ENCODE measurements around the gene ADAMTSL3. TPM values are rescaled to one million over a fixed set of nuclear protein-coding genes. Genes with fewer than 3 reads are reported as not detected.

ADAMTSL3 gene
- total RNA-seq, 6 experiments from 2014 or later = 7.5 to 28.7 (median 14.0) TPM

GRCh38 chr15:83786336-83786735, 132.4 kb downstream of the ADAMTSL3 start:
- Histone ChIP-seq H3K4me1 (no peaks in the 10 kb centered on the region), H3K9me3 (no peaks in the 10 kb centered on the region), H3K36me3 (no peaks in the 10 kb centered on the region), H3K27me3 (no peaks in the 10 kb centered on the region), H3K27ac (no peak overlapping the region), H3K4me3 (no peak overlapping the region)
- no peak for TF ChIP-seq POLR2A (IDR thresholded peaks at IDR 0.05)
- TF ChIP-seq, protein P1, sequence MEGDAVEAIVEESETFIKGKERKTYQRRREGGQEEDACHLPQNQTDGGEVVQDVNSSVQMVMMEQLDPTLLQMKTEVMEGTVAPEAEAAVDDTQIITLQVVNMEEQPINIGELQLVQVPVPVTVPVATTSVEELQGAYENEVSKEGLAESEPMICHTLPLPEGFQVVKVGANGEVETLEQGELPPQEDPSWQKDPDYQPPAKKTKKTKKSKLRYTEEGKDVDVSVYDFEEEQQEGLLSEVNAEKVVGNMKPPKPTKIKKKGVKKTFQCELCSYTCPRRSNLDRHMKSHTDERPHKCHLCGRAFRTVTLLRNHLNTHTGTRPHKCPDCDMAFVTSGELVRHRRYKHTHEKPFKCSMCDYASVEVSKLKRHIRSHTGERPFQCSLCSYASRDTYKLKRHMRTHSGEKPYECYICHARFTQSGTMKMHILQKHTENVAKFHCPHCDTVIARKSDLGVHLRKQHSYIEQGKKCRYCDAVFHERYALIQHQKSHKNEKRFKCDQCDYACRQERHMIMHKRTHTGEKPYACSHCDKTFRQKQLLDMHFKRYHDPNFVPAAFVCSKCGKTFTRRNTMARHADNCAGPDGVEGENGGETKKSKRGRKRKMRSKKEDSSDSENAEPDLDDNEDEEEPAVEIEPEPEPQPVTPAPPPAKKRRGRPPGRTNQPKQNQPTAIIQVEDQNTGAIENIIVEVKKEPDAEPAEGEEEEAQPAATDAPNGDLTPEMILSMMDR (IDR thresholded peaks at IDR 0.05) = no peak
- whole genome bisulfite sequencing (ENCODE audit: insufficient coverage, low coverage, low lambda C conversion rate, missing lambda C conversion rate) = 88% methylated on average over 5 of the region's 5 CpGs
- intact Hi-C loops (cut with DNase I) = no loop called here
- DNase-seq (no peak), ATAC-seq (no peak)

DNA sequence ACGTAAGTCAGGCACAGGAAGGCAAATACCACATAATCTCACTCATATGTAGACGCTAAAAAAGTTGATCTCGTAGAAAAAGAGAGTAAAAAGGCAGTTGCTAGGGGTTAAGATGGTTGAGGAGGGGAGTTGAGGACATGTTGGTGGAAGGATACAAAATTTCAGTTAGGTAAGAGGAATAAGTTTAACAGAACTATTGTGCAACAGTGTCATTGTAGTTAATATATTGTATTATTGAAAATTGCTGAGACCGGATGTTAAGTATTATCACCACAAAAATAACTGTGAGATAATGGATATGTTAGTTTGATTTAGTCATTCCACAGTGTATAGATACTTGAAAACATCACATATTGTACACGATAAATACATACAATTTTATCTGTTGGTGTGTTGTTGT, 139.1 kb downstream of the ADAMTSL3 start:
- DNase-seq = no peak
- WGBS (ENCODE audit: insufficient coverage, low coverage, low lambda C conversion rate, missing lambda C conversion rate) = 97% methylated on average over 5 of the region's 5 CpGs
- Histone ChIP-seq H3K4me1 (no peaks in the 10 kb centered on the region), H3K9me3 (no peaks in the 10 kb centered on the region), H3K36me3 (no peaks in the 10 kb centered on the region), H3K27ac (no peak overlapping the region), H3K27me3 (no peaks in the 10 kb centered on the region), H3K4me3 (no peak overlapping the region)
- intact Hi-C loops (cut with DNase I) = no loop called here
- ATAC-seq = no peak
- TF ChIP-seq POLR2A (IDR thresholded peaks at IDR 0.05) = no peak
- TF ChIP-seq, protein P1 (IDR thresholded peaks at IDR 0.05) = no peak

GRCh38 chr15:83794209-83794608, 140.3 kb downstream of the ADAMTSL3 start:
- H3K9me3 ChIP-seq = no peaks in the 10 kb centered on the region
- H3K27me3 ChIP-seq = no peaks in the 10 kb centered on the region
- no peak overlapping the region for H3K4me3 ChIP-seq
- no peaks in the 10 kb centered on the region for H3K36me3 ChIP-seq
- ATAC-seq (no peak), DNase-seq (no peak)
- intact Hi-C loops (cut with DNase I) = no loop called here
- WGBS (ENCODE audit: insufficient coverage, low coverage, low lambda C conversion rate, missing lambda C conversion rate) = 64% methylated on average over 1 of the region's 1 CpG
- H3K4me1 ChIP-seq = no peaks in the 10 kb centered on the region
- TF ChIP-seq, protein P1 (IDR thresholded peaks at IDR 0.05) = no peak
- no peak for TF ChIP-seq POLR2A (IDR thresholded peaks at IDR 0.05)
- H3K27ac ChIP-seq = no peak overlapping the region

DNA sequence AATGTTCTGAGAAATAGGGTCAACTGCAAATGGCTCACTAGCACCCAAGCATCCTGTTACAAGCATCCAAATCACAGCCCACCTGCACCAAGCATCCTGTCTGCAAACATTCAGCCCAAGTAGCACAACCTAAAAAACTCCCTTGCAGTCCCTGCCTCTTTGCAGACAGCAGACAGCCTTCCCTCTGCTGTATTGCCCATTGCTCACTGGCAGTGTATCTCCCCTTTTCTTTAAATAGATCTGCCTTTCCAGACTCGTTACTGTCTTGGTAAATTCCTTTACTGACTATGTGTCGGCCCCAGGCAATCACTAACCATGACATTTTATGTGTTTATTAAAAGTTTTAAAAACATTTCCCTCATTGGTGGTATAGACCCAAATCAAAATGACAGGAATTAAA, 155.4 kb downstream of the ADAMTSL3 start:
- no peaks in the 10 kb centered on the region for H3K36me3 ChIP-seq
- ATAC-seq = no peak
- H3K4me1 ChIP-seq = no peaks in the 10 kb centered on the region
- no peak for TF ChIP-seq POLR2A (IDR thresholded peaks at IDR 0.05)
- TF ChIP-seq, protein P1 (IDR thresholded peaks at IDR 0.05) = no peak
- intact Hi-C loops (cut with DNase I) = no loop called here
- H3K27ac ChIP-seq = no peak overlapping the region
- H3K4me3 ChIP-seq = no peak overlapping the region
- DNase-seq = no peak
- no peaks in the 10 kb centered on the region for H3K27me3 ChIP-seq
- WGBS (ENCODE audit: insufficient coverage, low coverage, low lambda C conversion rate, missing lambda C conversion rate) = 81% methylated on average over 2 of the region's 2 CpGs
- no peaks in the 10 kb centered on the region for H3K9me3 ChIP-seq

DNA sequence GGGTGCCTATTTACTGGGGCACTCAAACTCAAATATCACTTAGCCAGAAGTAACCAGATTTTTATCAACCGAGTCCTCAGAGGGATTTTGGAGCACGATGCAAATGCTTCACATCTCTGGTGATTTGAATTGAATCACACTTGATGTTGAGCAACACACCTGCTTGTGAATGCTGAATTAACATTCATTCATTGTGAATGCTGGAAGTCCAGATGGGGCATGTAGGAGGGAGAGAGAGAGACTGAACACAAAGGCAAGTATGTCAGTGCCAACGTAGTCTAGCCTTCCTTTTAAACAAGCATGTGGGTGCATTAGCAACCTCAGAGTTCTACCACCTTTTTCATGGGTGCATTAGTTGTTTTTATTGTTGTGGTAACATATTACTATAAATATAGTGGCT, 156.2 kb downstream of the ADAMTSL3 start:
- Histone ChIP-seq H3K27ac (no peak overlapping the region), H3K36me3 (no peaks in the 10 kb centered on the region), H3K27me3 (no peaks in the 10 kb centered on the region), H3K4me3 (no peak overlapping the region), H3K4me1 (no peaks in the 10 kb centered on the region), H3K9me3 (no peaks in the 10 kb centered on the region)
- DNase-seq (no peak), ATAC-seq (no peak)
- WGBS (ENCODE audit: insufficient coverage, low coverage, low lambda C conversion rate, missing lambda C conversion rate) = 83% methylated on average over 2 of the region's 3 CpGs
- no peak for TF ChIP-seq POLR2A (IDR thresholded peaks at IDR 0.05)
- TF ChIP-seq, protein P1 (IDR thresholded peaks at IDR 0.05) = no peak
- intact Hi-C loops (cut with DNase I) = no loop called here
